ENCODE data around the gene FIBCD1. TPM values are rescaled to one million over a fixed set of nuclear protein-coding genes. Genes with fewer than 3 reads are reported as not detected.
"Not testable (repeated sequence)": the region's sequence is repeated elsewhere in the genome, so short reads cannot be mapped to it uniquely, and the experiment has no call there.

Gene FIBCD1
- total RNA-seq, 1 experiment from 2014 or later: 7.1 TPM

GRCh38 chr9:130911254-130912049, 27.6 kb downstream of the FIBCD1 start:
- Histone ChIP-seq H2BK120ac (ENCODE audit: low read depth, low read length, poor library complexity, severe bottlenecking) (no peak overlapping the region), H4K5ac (ENCODE audit: insufficient read length, low read depth, low read length) (no peak overlapping the region), H3K23me2 (ENCODE audit: insufficient read length, low read depth, low read length, poor library complexity, severe bottlenecking) (no peaks in the 10 kb centered on the region), H3K27me3 (ENCODE audit: insufficient read depth, low read length) (no peaks in the 10 kb centered on the region), H2BK20ac (ENCODE audit: low read depth, low read length, poor library complexity, severe bottlenecking) (no peak overlapping the region), H2AK5ac (ENCODE audit: insufficient read length, low read length) (no peak overlapping the region), H3K4ac (ENCODE audit: low read depth, low read length) (no peak overlapping the region), H4K91ac (ENCODE audit: insufficient read length, low read depth, low read length) (no peak overlapping the region), H3K4me2 (ENCODE audit: insufficient read depth, insufficient read length, low read length) (no peak overlapping the region), H3K18ac (ENCODE audit: insufficient read length, low read depth, low read length) (no peak overlapping the region), H2AFZ (ENCODE audit: low read length) (no peak overlapping the region), H2BK12ac (ENCODE audit: insufficient read length, low read depth, low read length) (no peak overlapping the region), H3K14ac (ENCODE audit: insufficient read depth, low read length) (no peak overlapping the region), H3T11ph (ENCODE audit: low read length) (no peak overlapping the region), H3K23ac (ENCODE audit: insufficient read length, low read depth, low read length) (no peak overlapping the region), H2BK5ac (ENCODE audit: insufficient read length, low read length) (no peak overlapping the region), H3K56ac (ENCODE audit: insufficient read length, low read depth, low read length) (no peak overlapping the region), H3K79me1 (ENCODE audit: insufficient read depth, low read depth, low read length, poor library complexity, severe bottlenecking) (no peaks in the 10 kb centered on the region), H3K4me1 (ENCODE audit: insufficient read depth, low read length) (no peaks in the 10 kb centered on the region), H4K8ac (replicated peaks; ENCODE audit: insufficient read length, low read depth, low read length) (no peak overlapping the region), H4K20me1 (ENCODE audit: control insufficient read depth, insufficient read depth, insufficient read length) (no peaks in the 10 kb centered on the region), H3K79me2 (ENCODE audit: insufficient read depth, low read length) (no peaks in the 10 kb centered on the region), H3K9me3 (ENCODE audit: control insufficient read depth, low read depth, low read length) (no peaks in the 10 kb centered on the region), H3K27ac (ENCODE audit: insufficient read length, low read depth, low read length) (no peak overlapping the region), H3K9ac (ENCODE audit: extremely low read depth, insufficient read length, low read length) (no peak overlapping the region), H2BK15ac (ENCODE audit: low read depth, low read length) (no peak overlapping the region)
- Mint-ChIP-seq H3K27me3 (ENCODE audit: low read depth) (no peaks in the 10 kb centered on the region), H3K27ac (peak overlapping the region in 2 of 3 experiments; percentile 21 to 53; a peak in 1 of 7 replicates), H3K9me3 (no peaks in the 10 kb centered on the region), H3K36me3 (ENCODE audit: insufficient read depth in 1 of 3, low read depth in 3 of 3) (no peaks in the 10 kb centered on the region; a peak in 1 of 7 replicates), H3K4me1 (peaks cover 12 to 38% of the 10 kb centered on the region in 2 experiments), H3K4me3 (no peak overlapping the region; a peak in 1 of 5 replicates)
- TF ChIP-seq CTCF (conservative IDR thresholded peaks at IDR 0.05): no peak
- no peak for DNase-seq
- no CpG with 5 or more reads among the region's 26 CpGs for WGBS (ENCODE audit: extremely low coverage, insufficient read length, low lambda C conversion rate)

GRCh38 chr9:130910670-130911069, 28.4 kb downstream of the FIBCD1 start:
- not testable (repeated sequence) for H3K23ac ChIP-seq (ENCODE audit: insufficient read length, low read depth, low read length); H3K9me3 Mint-ChIP-seq; H3K27ac ChIP-seq (ENCODE audit: insufficient read length, low read depth, low read length); H2BK5ac ChIP-seq (ENCODE audit: insufficient read length, low read length); H3K27me3 ChIP-seq (ENCODE audit: insufficient read depth, low read length); H3K14ac ChIP-seq (ENCODE audit: insufficient read depth, low read length); H3K9ac ChIP-seq (ENCODE audit: extremely low read depth, insufficient read length, low read length); H3K4me2 ChIP-seq (ENCODE audit: insufficient read depth, insufficient read length, low read length); H3K4me1 ChIP-seq (ENCODE audit: insufficient read depth, low read length); H4K20me1 ChIP-seq (ENCODE audit: control insufficient read depth, insufficient read depth, insufficient read length); H3K79me2 ChIP-seq (ENCODE audit: insufficient read depth, low read length); H3K18ac ChIP-seq (ENCODE audit: insufficient read length, low read depth, low read length); H3K79me1 ChIP-seq (ENCODE audit: insufficient read depth, low read depth, low read length, poor library complexity, severe bottlenecking); H2BK20ac ChIP-seq (ENCODE audit: low read depth, low read length, poor library complexity, severe bottlenecking); H2AFZ ChIP-seq (ENCODE audit: low read length); H2BK120ac ChIP-seq (ENCODE audit: low read depth, low read length, poor library complexity, severe bottlenecking); H3K23me2 ChIP-seq (ENCODE audit: insufficient read length, low read depth, low read length, poor library complexity, severe bottlenecking); H3T11ph ChIP-seq (ENCODE audit: low read length); H3K4ac ChIP-seq (ENCODE audit: low read depth, low read length); H3K4me3 Mint-ChIP-seq; H3K56ac ChIP-seq (ENCODE audit: insufficient read length, low read depth, low read length); H2AK5ac ChIP-seq (ENCODE audit: insufficient read length, low read length); H4K8ac ChIP-seq (replicated peaks; ENCODE audit: insufficient read length, low read depth, low read length); H4K91ac ChIP-seq (ENCODE audit: insufficient read length, low read depth, low read length); DNase-seq; H2BK12ac ChIP-seq (ENCODE audit: insufficient read length, low read depth, low read length); H3K9me3 ChIP-seq (ENCODE audit: control insufficient read depth, low read depth, low read length); H2BK15ac ChIP-seq (ENCODE audit: low read depth, low read length); H3K36me3 Mint-ChIP-seq (ENCODE audit: insufficient read depth in 1 of 3, low read depth in 3 of 3); H4K5ac ChIP-seq (ENCODE audit: insufficient read length, low read depth, low read length); H3K27me3 Mint-ChIP-seq (ENCODE audit: low read depth)
- H3K27ac Mint-ChIP-seq: peak overlapping the region in 1 of 3 experiments; percentile 21; a peak in 1 of 7 replicates
- no CpG with 5 or more reads among the region's 1 CpG for WGBS (ENCODE audit: extremely low coverage, insufficient read length, low lambda C conversion rate)
- peaks cover 12 to 43% of the 10 kb centered on the region in 2 experiments for H3K4me1 Mint-ChIP-seq

Measured in H9 (cell line).